Gastrocnemius medialis (tissue), 4 donors: ENCODE measurements around the gene RNLS.

ENCODE experiments used
- POLR2A ChIP-seq, 2 donors: fragments of 450-650 bp; IDR thresholded peaks; one replicate each; pipeline ENCODE4 v1.6.1; 2017; ENCODE audit warnings: antibody characterized with exemption in 2 of 2, mild to moderate bottlenecking in 2 of 2, moderate library complexity in 2 of 2
- TF ChIP-seq, protein P1 (sequence below), 5 experiments: fragments of 450-650 bp in 3 of 5; fragments of 200-600 bp in 2 of 5; sonication (generic) in 2 of 5; IDR thresholded peaks in 4 of 5; conservative IDR thresholded peaks in 1 of 5; 1 replicate in 4 of 5; 2 replicates in 1 of 5; pipeline ENCODE4 v1.5.1; 2016 to 2019; ENCODE audit warnings: antibody characterized with exemption in 5 of 5, mild to moderate bottlenecking in 3 of 5, moderate library complexity in 3 of 5

DNA sequence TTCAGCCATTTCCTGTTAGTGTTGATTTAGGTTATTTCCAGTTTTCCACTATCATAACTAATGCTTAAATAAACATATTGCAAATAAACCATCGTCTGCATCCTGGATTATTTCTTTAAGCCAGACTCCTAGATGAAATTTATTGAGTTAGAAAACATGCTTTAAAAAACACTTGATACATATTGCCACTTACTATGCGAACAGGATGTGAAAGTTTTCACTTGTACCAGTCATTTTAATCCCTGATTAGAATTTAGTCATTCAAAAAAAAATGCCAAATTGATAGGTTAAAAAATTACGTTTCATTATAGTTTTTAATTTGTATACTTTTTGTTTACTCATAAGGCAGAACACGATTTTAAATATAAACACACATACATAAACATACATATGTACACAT, 309.6 kb downstream of the RNLS start:
- TF ChIP-seq, protein P1, sequence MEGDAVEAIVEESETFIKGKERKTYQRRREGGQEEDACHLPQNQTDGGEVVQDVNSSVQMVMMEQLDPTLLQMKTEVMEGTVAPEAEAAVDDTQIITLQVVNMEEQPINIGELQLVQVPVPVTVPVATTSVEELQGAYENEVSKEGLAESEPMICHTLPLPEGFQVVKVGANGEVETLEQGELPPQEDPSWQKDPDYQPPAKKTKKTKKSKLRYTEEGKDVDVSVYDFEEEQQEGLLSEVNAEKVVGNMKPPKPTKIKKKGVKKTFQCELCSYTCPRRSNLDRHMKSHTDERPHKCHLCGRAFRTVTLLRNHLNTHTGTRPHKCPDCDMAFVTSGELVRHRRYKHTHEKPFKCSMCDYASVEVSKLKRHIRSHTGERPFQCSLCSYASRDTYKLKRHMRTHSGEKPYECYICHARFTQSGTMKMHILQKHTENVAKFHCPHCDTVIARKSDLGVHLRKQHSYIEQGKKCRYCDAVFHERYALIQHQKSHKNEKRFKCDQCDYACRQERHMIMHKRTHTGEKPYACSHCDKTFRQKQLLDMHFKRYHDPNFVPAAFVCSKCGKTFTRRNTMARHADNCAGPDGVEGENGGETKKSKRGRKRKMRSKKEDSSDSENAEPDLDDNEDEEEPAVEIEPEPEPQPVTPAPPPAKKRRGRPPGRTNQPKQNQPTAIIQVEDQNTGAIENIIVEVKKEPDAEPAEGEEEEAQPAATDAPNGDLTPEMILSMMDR (IDR thresholded peaks at IDR 0.05 in 4 of 5, conservative IDR thresholded peaks at IDR 0.05 in 1 of 5): no peak
- no peak for TF ChIP-seq POLR2A (IDR thresholded peaks at IDR 0.05)
